Heart right ventricle (tissue), 16 donors: ENCODE data around the gene DPH2. TPM values are rescaled to one million over a fixed set of nuclear protein-coding genes. Genes with fewer than 3 reads are reported as not detected.
A peak's percentile ranks its signal among the peaks of the same experiment; 100 is the strongest.

Source experiments
- ATAC-seq, 8 donors: fragments of 200-7000 bp; cut with Tn5 transposase; one replicate each; pipeline ENCODE4 v1.9.1; 2020; ENCODE audit warnings: mild to moderate bottlenecking in 8 of 8, moderate library complexity in 8 of 8, moderate number of reproducible peaks in 1 of 8
- DNase-seq, 2 donors: peaks; one replicate each; pipeline ENCODE4 v3.0.0-alpha.2; 2020
- H3K27ac ChIP-seq, 10 donors: fragments of 200-600 bp; sonication (generic) in 2 of 10; one replicate each; pipeline versions ENCODE4 v1.5.0 to v1.8.0; 2020 to 2022; ENCODE audit warnings: mild to moderate bottlenecking in 3 of 10
- H3K27me3 ChIP-seq, 7 donors: fragments of 200-600 bp; one replicate each; pipeline ENCODE4 v1.8.0; 2021 to 2022; ENCODE audit warnings: mild to moderate bottlenecking in 2 of 7
- H3K36me3 ChIP-seq, 9 donors: fragments of 200-600 bp; sonication (generic) in 1 of 9; one replicate each; pipeline versions ENCODE4 v1.5.0 to v1.8.0; 2020 to 2022; ENCODE audit warnings: mild to moderate bottlenecking in 2 of 9
- H3K4me1 ChIP-seq, 9 donors: fragments of 200-600 bp; sonication (generic) in 1 of 9; one replicate each; pipeline versions ENCODE4 v1.5.0 to v1.8.0; 2020 to 2022; ENCODE audit warnings: mild to moderate bottlenecking in 4 of 9
- H3K4me3 ChIP-seq, 10 donors: fragments of 200-600 bp; sonication (generic) in 2 of 10; one replicate each; pipeline versions ENCODE4 v1.5.0 to v1.8.0; 2020 to 2022; ENCODE audit warnings: mild to moderate bottlenecking in 7 of 10, moderate library complexity in 2 of 10
- H3K9me3 ChIP-seq, 11 donors: fragments of 200-600 bp in 10 of 11; sonication (generic) in 2 of 11; one replicate each; pipeline versions ENCODE4 v1.5.0 to v1.8.0; 2013 to 2022; ENCODE audit warnings: mild to moderate bottlenecking in 2 of 11, control low read depth in 1 of 11, moderate library complexity in 1 of 11
- CTCF ChIP-seq, 9 donors: fragments of 200-600 bp; sonication (generic) in 2 of 9; IDR thresholded peaks; one replicate each; pipeline versions ENCODE4 v1.5.0 to v1.8.0; 2021 to 2022; ENCODE audit warnings: antibody characterized with exemption in 9 of 9, mild to moderate bottlenecking in 5 of 9, moderate library complexity in 1 of 9
- WGBS, 2 donors: extraction: QIAGEN DNeasy Blood & Tissue Kit; methylation state at CpG; one replicate each; pipeline ENCODE4 v1.1.7; 2013; ENCODE audit warnings: inconsistent platforms in 1 of 2; 5-methylcytosine and 5-hydroxymethylcytosine counted together
- intact Hi-C, 10 donors: fragments of 100-400 bp; cut with DNase I; formaldehyde crosslinking; loops; one replicate each; pipeline versions ENCODE4 v1.11.1 to v1.14.2; 2022
- polyA plus RNA-seq, 2 donors: library from polyadenylated mRNA; stranded (reverse); fragments of 200-250 nt; gene quantifications; one replicate each; pipeline ENCODE4 v1.2.3, GENCODE V29; 2013
- total RNA-seq, 10 donors: library from RNA; stranded (reverse); fragmentation: NEBNext Ultra II Directional in 3 of 10; extraction: Animal tissue kit (Norgen Biotek cat#: 25700) in 3 of 10; gene quantifications; one replicate each; pipeline versions ENCODE4 v1.2.1 to v1.2.4, GENCODE V29; 2021 to 2023
- donor health status: Arrhythmogenic right ventricular cardiomyopathy.
- donor health status: ischemic (EF 13 %, LVEDD 7.1; RV severe dilation, severe dysfunction).
- donor health status: healthy with polysubstance abuse.
- donor health status: DM: no; HTN: yes; CAD: no.
- donor health status: DM: no; HTN: no; CAD: no.
- donor health status: ischemic (EF 25% LVEDD 6.9; RV normal size, moderate dysfunction).
- donor health status: ischemic (EF 25% LVEDD 5.7; RV mildly dilated, moderate dysfunction).
- donor health status: healthy.
- donor health status: DM: yes; HTN: yes; CAD: no.
- donor health status: Ischemic cardiomyopathy.
- donor health status: ischemic (EF 35%, LVEDD 5.7; RV mildly dilated, moderate dysfunction).
- donor health status: nonischemic (EF 11% LVEDD 7.7; RV severe dilation, severe dysfunction).
- donor health status: DM: yes; HTN: yes; CAD: no.
- donor health status: PGD.
- donor health status: ischemic (EF 29% LVEDD 5.4; RV normal size, mild dysfunction).
- donor health status: nonischemic (EF 23%, LVEDD 6.1; RV moderate dilation, normal function).

The DPH2 gene
- total and polyA plus RNA-seq, 12 donors: 9.4 to 33.7 (median 14.3) TPM

DNA sequence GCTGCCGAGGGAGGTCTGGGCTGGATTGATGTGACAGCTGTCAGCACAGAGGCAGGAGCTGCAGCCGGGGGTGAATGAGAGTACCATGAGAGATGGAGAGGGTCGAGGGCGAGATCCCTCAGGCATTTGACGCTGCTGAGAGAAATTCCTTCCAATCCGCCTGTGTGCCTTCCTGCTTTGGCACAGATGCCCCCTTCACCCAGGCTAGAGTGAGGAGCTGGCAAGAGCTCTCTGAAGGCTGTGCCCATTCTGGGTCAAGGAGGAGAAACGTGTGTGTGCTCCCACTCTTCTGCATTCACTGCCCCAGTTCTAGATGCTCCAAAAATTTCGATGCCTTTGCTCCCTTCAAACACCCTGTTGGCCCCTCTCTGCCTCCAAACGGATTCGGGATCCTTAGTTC is 31.4 kb upstream of the DPH2 start:
- DNase-seq (no peak), ATAC-seq (no peak)
- Histone ChIP-seq H3K36me3 (no peaks in the 10 kb centered on the region), H3K4me3 (no peak overlapping the region), H3K4me1 (peaks cover 5 to 35% (median 18%) of the 10 kb centered on the region in 9 donors), H3K9me3 (no peaks in the 10 kb centered on the region), H3K27me3 (peaks cover 0 to 34% (median 22%) of the 10 kb centered on the region in 7 donors), H3K27ac (no peak overlapping the region)
- no peak for TF ChIP-seq CTCF (IDR thresholded peaks at IDR 0.05)
- 77 to 80% methylated on average over 10 of the region's 10 CpGs for WGBS, 2 donors
- intact Hi-C loops: loop anchor here in 5 of 10 donors (5.0 to 10.0 kb wide), 3 partner anchors 176 to 414 kb away; partner anchors contain the start of gene PTPRF (in 1 of the 5)

GRCh38 chr1:43938892-43939587 is 30.8 kb upstream of the DPH2 start:
- H3K4me1 ChIP-seq: peaks cover 0 to 29% (median 15%) of the 10 kb centered on the region in 9 donors
- H3K4me3 ChIP-seq: no peak overlapping the region
- ATAC-seq (peak in 6 of 8 donors; percentile 12 to 74 (median 43)), DNase-seq (peak in 1 of 2 donors; percentile 31)
- intact Hi-C loops: loop anchor here in 5 of 10 donors (5.0 to 10.0 kb wide), 3 partner anchors 177 to 414 kb away; partner anchors contain the start of gene PTPRF (in 1 of the 5)
- H3K36me3 ChIP-seq: peaks cover 0 to 3% (median 0%) of the 10 kb centered on the region in 9 donors
- no peak overlapping the region for H3K27ac ChIP-seq
- WGBS, 2 donors: 54 to 57% methylated on average over 3 of the region's 3 CpGs
- TF ChIP-seq CTCF (IDR thresholded peaks at IDR 0.05): no peak
- no peaks in the 10 kb centered on the region for H3K9me3 ChIP-seq
- H3K27me3 ChIP-seq: peaks cover 0 to 28% (median 17%) of the 10 kb centered on the region in 7 donors

- ATAC-seq (no peak), DNase-seq (no peak)
- Histone ChIP-seq H3K36me3 (peaks cover 0 to 7% (median 0%) of the 10 kb centered on the region in 9 donors), H3K4me3 (no peak overlapping the region), H3K27ac (no peak overlapping the region), H3K9me3 (no peaks in the 10 kb centered on the region), H3K4me1 (peaks cover 0 to 23% (median 16%) of the 10 kb centered on the region in 9 donors), H3K27me3 (no peaks in the 10 kb centered on the region)
- TF ChIP-seq CTCF (IDR thresholded peaks at IDR 0.05): no peak
- intact Hi-C loops: no loop called here
- WGBS, 2 donors: 87 to 89% methylated on average over 3 of the region's 3 CpGs
These were observed 27.4 kb upstream of the DPH2 start for GRCh38 chr1:43942411-43942810.

DNA sequence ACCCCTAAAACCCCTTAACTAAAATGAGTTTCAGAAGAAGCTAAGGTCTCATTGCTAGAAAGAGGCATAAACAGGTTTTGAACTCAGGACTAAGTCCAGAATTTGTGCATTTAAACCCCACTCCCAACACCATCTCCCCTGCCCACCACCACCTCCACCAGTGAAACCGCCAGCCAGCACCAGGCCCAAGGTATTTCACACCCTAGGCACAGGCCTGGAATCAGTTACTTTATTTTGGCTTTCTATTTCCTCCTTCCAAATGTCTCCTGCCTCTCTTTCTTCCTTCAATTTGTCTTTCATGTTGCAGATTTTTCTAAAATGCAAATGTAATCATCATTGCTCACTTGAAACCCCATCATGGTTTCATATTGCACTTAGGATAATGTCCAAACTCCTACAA is 24.9 kb upstream of the DPH2 start:
- Histone ChIP-seq H3K36me3 (peaks cover 0 to 12% (median 0%) of the 10 kb centered on the region in 9 donors), H3K27ac (no peak overlapping the region), H3K4me3 (no peak overlapping the region), H3K27me3 (no peaks in the 10 kb centered on the region), H3K9me3 (no peaks in the 10 kb centered on the region), H3K4me1 (peaks cover 16 to 45% (median 35%) of the 10 kb centered on the region in 9 donors)
- intact Hi-C loops: loop anchor here in 1 of 10 donors (5.0 kb wide), 1 partner anchor 238 kb away; the partner anchor contains the start of gene ST3GAL3
- no peak for DNase-seq
- no peak for ATAC-seq
- no peak for TF ChIP-seq CTCF (IDR thresholded peaks at IDR 0.05)
- 93 to 95% methylated on average over 1 of the region's 1 CpG for WGBS, 2 donors
